Activated T-cell treated with anti-CD3 and anti-CD28 coated beads, Interleukin-2, amount 50 U/mL, for 4 hours (primary cell): ENCODE data around the gene NRAS. TPM values are rescaled to one million over a fixed set of nuclear protein-coding genes. Genes with fewer than 3 reads are reported as not detected.

Experiments
- ATAC-seq, 2 donors: fragments of 200-7000 bp; cut with Tn5 transposase; one replicate each; pipeline ENCODE4 v1.10.0; 2021
- DNase-seq: peaks from one replicate; pipeline ENCODE4 v3.0.0-alpha.2; 2020
- H3K27me3 Mint-ChIP-seq: one replicate; pipeline ENCODE4 v1.8.0; 2021; ENCODE audit warnings: low read depth, mixed read lengths
- H3K36me3 Mint-ChIP-seq: one replicate; pipeline ENCODE4 v1.8.0; 2022; ENCODE audit warnings: mixed read lengths; ENCODE audit not compliant: insufficient read depth
- H3K4me1 Mint-ChIP-seq: one replicate; pipeline ENCODE4 v1.8.0; 2021; ENCODE audit warnings: low read depth, mixed read lengths
- H3K4me3 Mint-ChIP-seq: one replicate; pipeline ENCODE4 v1.8.0; 2021; ENCODE audit warnings: mild to moderate bottlenecking, moderate library complexity, mixed read lengths
- H3K9me3 Mint-ChIP-seq: one replicate; pipeline ENCODE4 v1.8.0; 2021; ENCODE audit warnings: mixed read lengths
- total RNA-seq, 3 donors: library from RNA; stranded (reverse); gene quantifications; one replicate each; pipeline ENCODE4 v1.2.1, GENCODE V29; 2021

NRAS gene
- total RNA-seq, 3 donors from 2014 or later, result 64.5 to 70.3 (median 67.6) TPM

- DNase-seq (no peak), ATAC-seq (no peak)
- Mint-ChIP-seq H3K36me3 (peaks cover 33% of the 10 kb centered on the region), H3K27me3 (no peaks in the 10 kb centered on the region), H3K9me3 (no peaks in the 10 kb centered on the region), H3K4me1 (peaks cover 7% of the 10 kb centered on the region), H3K4me3 (no peak overlapping the region)
Measured at GRCh38 chr1:114710360-114710759, 6.2 kb downstream of the NRAS start.

GRCh38 chr1:114707604-114708003, 9.0 kb downstream of the NRAS start:
- no peak for DNase-seq
- no peaks in the 10 kb centered on the region for H3K4me1 Mint-ChIP-seq

DNA sequence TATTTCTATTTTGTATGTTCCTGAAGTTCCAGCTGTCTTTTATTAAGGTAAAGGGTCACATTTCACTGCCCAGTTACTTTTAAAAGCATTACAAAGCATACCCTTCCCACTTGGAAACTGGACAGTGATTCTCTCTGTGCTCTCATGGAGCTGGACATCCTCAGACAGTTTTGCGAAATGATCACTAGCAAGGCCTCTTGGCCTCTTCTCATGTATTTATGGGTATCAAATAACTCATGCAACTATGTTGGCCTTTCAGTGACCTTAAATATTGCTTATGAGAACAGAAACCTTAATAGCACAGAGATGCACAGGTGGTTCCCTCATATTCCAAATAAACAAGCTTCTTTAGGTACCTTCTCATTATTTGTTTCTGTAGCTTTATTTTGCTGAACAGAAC, 13.3 kb downstream of the NRAS start:
- Mint-ChIP-seq H3K27me3 (no peaks in the 10 kb centered on the region), H3K4me3 (no peak overlapping the region), H3K4me1 (no peaks in the 10 kb centered on the region), H3K9me3 (no peaks in the 10 kb centered on the region), H3K36me3 (peaks cover 13% of the 10 kb centered on the region)
- ATAC-seq (no peak), DNase-seq (no peak)

More at GRCh38 chr1:114707604-114708003, 9.0 kb downstream of the NRAS start:
- Mint-ChIP-seq H3K4me3 (no peak overlapping the region), H3K9me3 (no peaks in the 10 kb centered on the region), H3K36me3 (peaks cover 32% of the 10 kb centered on the region), H3K27me3 (no peaks in the 10 kb centered on the region)
- ATAC-seq, result no peak

- Mint-ChIP-seq H3K27me3 (no peaks in the 10 kb centered on the region), H3K4me1 (no peaks in the 10 kb centered on the region), H3K36me3 (peaks cover 11% of the 10 kb centered on the region), H3K4me3 (no peak overlapping the region), H3K9me3 (no peaks in the 10 kb centered on the region)
- ATAC-seq (no peak), DNase-seq (no peak)
Measured at GRCh38 chr1:114702737-114703136, 13.8 kb downstream of the NRAS start.

DNA sequence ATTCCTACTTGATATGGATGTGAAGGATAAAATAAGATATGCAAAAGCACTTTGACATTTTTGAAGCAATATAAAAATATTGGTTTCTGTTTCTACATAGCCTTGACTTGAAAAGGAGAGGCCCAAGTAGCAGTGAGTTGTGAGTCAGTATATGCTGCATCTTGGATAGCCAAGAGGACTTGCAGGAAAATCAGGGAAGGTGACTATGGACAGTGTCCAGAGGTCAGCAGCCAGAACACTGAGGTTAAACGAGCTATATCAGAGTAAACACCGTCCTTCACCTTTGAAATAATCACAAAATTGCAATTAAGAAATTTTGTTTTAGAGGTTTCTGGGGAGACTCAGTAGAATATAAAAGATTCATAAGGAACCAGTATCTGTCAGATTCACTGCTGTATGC, 14.6 kb downstream of the NRAS start:
- DNase-seq (no peak), ATAC-seq (no peak)
- H3K36me3 Mint-ChIP-seq, result peaks cover 7% of the 10 kb centered on the region
- peaks cover 5% of the 10 kb centered on the region for H3K27me3 Mint-ChIP-seq
- no peak overlapping the region for H3K4me3 Mint-ChIP-seq
- no peaks in the 10 kb centered on the region for H3K9me3 Mint-ChIP-seq
- no peaks in the 10 kb centered on the region for H3K4me1 Mint-ChIP-seq

DNA sequence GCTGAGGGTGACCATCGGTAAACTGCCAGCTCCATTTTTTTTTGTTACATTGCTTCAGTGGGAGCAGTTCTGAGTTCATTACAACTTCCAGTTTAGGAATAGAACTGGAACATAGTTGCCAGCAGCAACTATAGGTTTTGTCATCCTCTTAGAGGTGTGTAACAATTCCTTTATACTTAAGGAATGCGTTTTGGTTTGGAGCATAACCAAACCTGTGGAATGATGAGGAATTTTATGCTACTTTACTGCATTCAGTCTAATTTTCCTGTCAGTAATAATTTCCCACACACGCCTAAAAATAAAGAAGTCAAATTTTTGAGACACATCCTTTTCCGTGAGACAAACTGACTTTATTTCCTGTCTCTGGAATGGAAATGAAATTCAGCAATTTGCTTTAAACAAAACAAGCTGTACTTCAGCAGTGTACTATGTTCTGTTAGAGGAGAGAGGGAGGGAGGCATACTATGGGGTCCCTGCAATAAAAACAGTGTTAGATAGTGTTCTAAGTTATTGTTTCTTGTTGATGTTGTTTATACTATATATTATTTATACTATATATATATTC, 16.5 kb downstream of the NRAS start:
- ATAC-seq, result no peak
- H3K9me3 Mint-ChIP-seq, result no peaks in the 10 kb centered on the region
- DNase-seq, result no peak
- H3K27me3 Mint-ChIP-seq, result peaks cover 7% of the 10 kb centered on the region
- H3K36me3 Mint-ChIP-seq, result peaks cover 6% of the 10 kb centered on the region
- H3K4me3 Mint-ChIP-seq, result no peak overlapping the region
- no peaks in the 10 kb centered on the region for H3K4me1 Mint-ChIP-seq

DNA sequence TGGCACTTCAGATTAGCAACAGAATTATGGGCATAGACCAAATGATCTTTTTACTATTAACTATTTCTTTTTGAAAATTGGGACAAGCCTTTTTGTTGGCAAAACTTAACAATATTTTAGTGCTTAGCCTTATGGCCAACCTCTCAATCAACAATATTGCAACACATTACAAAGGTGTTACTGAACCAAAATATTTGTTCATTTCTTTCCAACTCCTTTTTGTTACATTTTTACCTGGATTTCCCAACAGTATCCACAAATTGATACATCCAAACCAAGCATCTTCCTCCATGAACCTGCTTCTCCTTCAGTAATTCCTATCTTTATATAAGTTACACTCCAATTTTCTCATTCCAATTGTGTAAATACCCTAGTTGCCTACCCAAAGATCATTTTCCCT, 19.8 kb downstream of the NRAS start:
- Mint-ChIP-seq H3K27me3 (peaks cover 11% of the 10 kb centered on the region), H3K4me1 (no peaks in the 10 kb centered on the region), H3K4me3 (no peak overlapping the region), H3K36me3 (no peaks in the 10 kb centered on the region), H3K9me3 (no peaks in the 10 kb centered on the region)
- ATAC-seq (no peak), DNase-seq (no peak)

DNA sequence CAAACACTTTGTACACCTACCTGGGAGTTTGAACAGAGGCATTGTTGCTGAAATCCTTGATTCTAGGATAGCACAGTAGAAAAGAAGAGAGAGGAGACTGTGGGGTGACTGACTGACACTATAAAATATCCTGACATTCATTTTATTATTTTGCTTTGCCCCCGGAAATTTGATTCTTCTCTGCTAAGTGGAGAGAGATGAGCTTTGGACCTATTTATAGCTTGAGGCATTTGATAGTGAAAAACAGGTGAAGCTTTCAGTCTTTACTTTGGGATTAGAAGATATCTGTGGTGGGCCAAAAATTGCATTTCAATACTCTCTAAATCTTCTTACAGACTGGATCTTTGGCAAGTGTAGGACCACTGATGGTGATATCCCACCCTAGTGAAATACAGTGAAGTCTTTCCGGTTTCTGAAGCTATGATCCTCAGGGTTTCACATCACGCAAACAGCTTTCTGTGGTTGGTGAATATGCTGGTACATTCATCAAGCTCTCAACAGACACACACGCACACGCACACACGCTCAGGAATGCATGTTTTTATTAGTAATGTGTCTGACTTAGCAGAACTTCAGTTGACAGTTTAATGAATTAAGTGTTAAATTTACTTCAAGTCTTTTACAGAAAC, 21.0 kb downstream of the NRAS start, which contains the start of gene AMPD1:
TSS of gene AMPD1 (minus strand) at position 117 of the 629 bp plus-strand sequence. CDS start at position 42, 75 bp downstream.
- Mint-ChIP-seq H3K4me1 (no peaks in the 10 kb centered on the region), H3K36me3 (no peaks in the 10 kb centered on the region), H3K9me3 (no peaks in the 10 kb centered on the region), H3K27me3 (peaks cover 14% of the 10 kb centered on the region), H3K4me3 (no peak within 1 kb of the TSS)
- DNase-seq (no peak), ATAC-seq (no peak)

- ATAC-seq (no peak), DNase-seq (no peak)
- no peaks in the 10 kb centered on the region for H3K4me1 Mint-ChIP-seq
- peaks cover 15% of the 10 kb centered on the region for H3K27me3 Mint-ChIP-seq
- H3K4me3 Mint-ChIP-seq, result no peak overlapping the region
- no peaks in the 10 kb centered on the region for H3K36me3 Mint-ChIP-seq
- H3K9me3 Mint-ChIP-seq, result no peaks in the 10 kb centered on the region
Measured at GRCh38 chr1:114694540-114695310, 21.8 kb downstream of the NRAS start.

DNA sequence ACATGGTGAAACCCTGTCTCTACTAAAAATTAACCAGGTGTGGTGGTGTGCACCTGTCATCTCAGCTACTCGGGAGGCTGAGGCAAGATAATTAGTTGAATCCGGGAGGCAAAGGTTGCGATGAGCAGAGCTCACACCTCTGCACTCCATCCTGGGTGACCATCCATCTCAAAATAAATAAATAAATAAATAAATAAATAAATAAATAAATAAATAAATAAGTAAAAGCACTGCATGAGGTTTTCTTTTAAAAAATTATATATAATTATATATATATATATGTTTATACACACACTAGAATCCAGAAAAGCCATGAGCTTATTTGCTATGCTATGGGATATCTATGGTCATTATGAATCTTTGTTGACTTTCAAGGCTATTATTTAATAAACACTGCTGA, 23.6 kb downstream of the NRAS start:
- Mint-ChIP-seq H3K4me3 (no peak overlapping the region), H3K27me3 (peaks cover 23% of the 10 kb centered on the region), H3K36me3 (no peaks in the 10 kb centered on the region), H3K9me3 (no peaks in the 10 kb centered on the region), H3K4me1 (no peaks in the 10 kb centered on the region)
- DNase-seq (no peak), ATAC-seq (no peak)

DNA sequence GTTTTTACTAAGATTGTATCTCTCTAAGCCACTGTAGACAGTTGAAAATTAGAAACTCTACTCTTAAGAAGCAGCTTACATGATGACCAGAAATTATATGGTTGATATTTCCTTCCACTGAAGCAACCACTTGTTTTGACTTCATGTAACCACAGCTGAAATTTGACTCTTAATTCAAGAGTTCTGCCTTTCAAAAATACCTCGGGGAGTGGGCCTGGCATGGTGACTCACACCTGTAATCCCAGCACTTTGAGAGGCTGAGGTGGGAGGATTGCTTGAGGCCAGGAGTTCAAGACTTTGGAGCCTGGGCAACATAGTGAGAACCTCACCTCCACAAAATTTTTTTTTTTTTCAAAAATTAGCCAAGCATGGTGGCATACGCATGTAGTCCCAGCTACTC, 25.5 kb downstream of the NRAS start:
- no peak for DNase-seq
- no peaks in the 10 kb centered on the region for H3K9me3 Mint-ChIP-seq
- H3K4me1 Mint-ChIP-seq, result no peaks in the 10 kb centered on the region
- H3K27me3 Mint-ChIP-seq, result peaks cover 31% of the 10 kb centered on the region
- ATAC-seq, result no peak
- no peak overlapping the region for H3K4me3 Mint-ChIP-seq
- H3K36me3 Mint-ChIP-seq, result no peaks in the 10 kb centered on the region

DNA sequence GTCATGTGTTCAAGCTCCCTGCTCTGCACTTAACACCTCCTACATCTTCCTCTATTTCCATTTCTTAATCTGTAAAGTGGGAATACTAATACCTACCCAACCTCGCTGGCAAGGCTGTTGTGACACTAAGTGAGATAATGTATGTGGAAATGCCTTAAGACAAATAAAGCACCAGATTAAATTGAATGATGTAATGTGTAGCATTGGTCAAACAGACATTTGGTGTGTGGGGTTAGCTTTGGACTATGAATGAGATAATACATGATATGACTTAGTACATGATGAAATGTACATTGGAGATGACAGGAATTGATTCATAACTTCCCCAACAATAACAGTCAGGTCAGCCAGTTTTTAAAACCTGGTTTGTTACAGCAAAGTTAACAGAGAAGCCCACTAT, 26.4 kb downstream of the NRAS start:
- Mint-ChIP-seq H3K4me1 (no peaks in the 10 kb centered on the region), H3K4me3 (no peak overlapping the region), H3K27me3 (peaks cover 36% of the 10 kb centered on the region), H3K9me3 (no peaks in the 10 kb centered on the region), H3K36me3 (no peaks in the 10 kb centered on the region)
- no peak for DNase-seq
- no peak for ATAC-seq

- ATAC-seq (no peak), DNase-seq (no peak)
- no peak overlapping the region for H3K4me3 Mint-ChIP-seq
- no peaks in the 10 kb centered on the region for H3K4me1 Mint-ChIP-seq
- no peaks in the 10 kb centered on the region for H3K36me3 Mint-ChIP-seq
- H3K9me3 Mint-ChIP-seq, result no peaks in the 10 kb centered on the region
- peaks cover 38% of the 10 kb centered on the region for H3K27me3 Mint-ChIP-seq
Measured at GRCh38 chr1:114688526-114688925, 28.0 kb downstream of the NRAS start.

DNA sequence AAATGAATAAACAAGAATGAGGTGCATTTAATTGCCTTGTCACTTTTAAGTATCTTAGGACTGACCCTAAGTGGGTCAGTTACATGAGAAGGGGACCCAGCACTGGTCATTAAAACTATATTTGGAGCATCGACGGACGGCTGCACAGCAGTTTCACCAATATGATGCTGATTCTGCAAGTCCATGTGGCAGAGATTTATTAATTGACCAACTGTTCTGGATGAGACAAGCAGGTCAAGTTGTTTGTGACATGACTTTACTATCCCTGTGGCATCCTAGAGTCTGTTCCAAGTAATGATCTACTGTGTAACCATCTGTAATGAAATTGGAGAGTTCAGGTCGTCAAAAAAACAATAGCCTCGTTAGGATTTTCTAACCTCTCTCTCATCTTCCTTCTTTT, 30.7 kb downstream of the NRAS start:
- DNase-seq (no peak), ATAC-seq (no peak)
- Mint-ChIP-seq H3K9me3 (no peaks in the 10 kb centered on the region), H3K4me1 (no peaks in the 10 kb centered on the region), H3K4me3 (no peak overlapping the region), H3K27me3 (peaks cover 36% of the 10 kb centered on the region), H3K36me3 (no peaks in the 10 kb centered on the region)

DNA sequence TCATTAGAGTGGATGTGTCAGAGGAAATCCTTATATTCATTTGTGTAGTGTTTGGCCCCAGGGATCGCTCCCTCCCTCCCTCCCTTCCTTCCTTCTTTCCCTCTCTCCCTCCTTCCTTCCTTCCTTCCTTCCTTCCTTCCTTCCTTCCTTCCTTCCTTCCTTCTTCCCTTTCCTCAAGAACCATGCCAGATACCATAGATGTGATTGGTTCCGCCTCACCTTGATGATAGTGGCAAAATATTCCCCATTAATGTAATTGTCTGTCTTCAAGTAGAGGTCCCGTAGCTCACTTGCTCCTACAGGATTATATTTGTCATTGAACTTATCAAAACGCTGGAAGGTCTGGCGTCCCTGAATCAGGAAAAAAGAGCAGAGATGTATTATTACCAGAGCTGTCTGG, 38.9 kb downstream of the NRAS start:
- Mint-ChIP-seq H3K27me3 (peaks cover 17% of the 10 kb centered on the region), H3K9me3 (no peaks in the 10 kb centered on the region), H3K36me3 (no peaks in the 10 kb centered on the region), H3K4me3 (no peak overlapping the region), H3K4me1 (no peaks in the 10 kb centered on the region)
- DNase-seq, result no peak
- no peak for ATAC-seq
